Activated CD4-positive, alpha-beta T cell treated with anti-CD3 and anti-CD28 coated beads, Interleukin-2, amount 10 ng/mL, durations not matched to agents 7 days and 5 days (primary cell): ENCODE measurements around the gene NLGN4Y. TPM values are rescaled to one million over a fixed set of nuclear protein-coding genes. Genes with fewer than 3 reads are reported as not detected.

ENCODE experiments used
- CTCF ChIA-PET: fragments of 350-600 bp; sonication (Branson Sonifier 250); formaldehyde crosslinking; loops from one replicate; lab custom pipeline; 2021; ENCODE audit warnings: antibody characterized with exemption; lab: Charles Lee
- POLR2A ChIA-PET: fragments of 350-600 bp; sonication (Branson Sonifier 250); formaldehyde crosslinking; loops from one replicate; lab custom pipeline; 2021; ENCODE audit warnings: antibody characterized with exemption; lab: Charles Lee
- DNase-seq: peaks from one replicate; pipeline ENCODE4 v3.0.0-alpha.2; 2020
- H3K27ac Mint-ChIP-seq: one replicate; pipeline ENCODE4 v1.8.0; 2021; ENCODE audit warnings: mild to moderate bottlenecking, moderate library complexity, mixed read lengths
- H3K27me3 Mint-ChIP-seq: one replicate; pipeline ENCODE4 v1.8.0; 2021; ENCODE audit warnings: mixed read lengths
- H3K36me3 Mint-ChIP-seq: one replicate; pipeline ENCODE4 v1.8.0; 2021; ENCODE audit warnings: low read depth, mixed read lengths
- H3K4me1 Mint-ChIP-seq: one replicate; pipeline ENCODE4 v1.8.0; 2021; ENCODE audit warnings: mixed read lengths
- H3K4me3 Mint-ChIP-seq: one replicate; pipeline ENCODE4 v1.8.0; 2021; ENCODE audit warnings: mild to moderate bottlenecking, moderate library complexity, mixed read lengths
- H3K9me3 Mint-ChIP-seq: one replicate; pipeline ENCODE4 v1.8.0; 2021; ENCODE audit warnings: mixed read lengths
- total RNA-seq, 2 experiments: library from RNA; stranded (reverse); gene quantifications; one replicate each; pipeline ENCODE4 v1.2.3, GENCODE V29; 2021

The NLGN4Y gene
- total RNA-seq, 2 experiments from 2014 or later: 1.1 TPM

DNA sequence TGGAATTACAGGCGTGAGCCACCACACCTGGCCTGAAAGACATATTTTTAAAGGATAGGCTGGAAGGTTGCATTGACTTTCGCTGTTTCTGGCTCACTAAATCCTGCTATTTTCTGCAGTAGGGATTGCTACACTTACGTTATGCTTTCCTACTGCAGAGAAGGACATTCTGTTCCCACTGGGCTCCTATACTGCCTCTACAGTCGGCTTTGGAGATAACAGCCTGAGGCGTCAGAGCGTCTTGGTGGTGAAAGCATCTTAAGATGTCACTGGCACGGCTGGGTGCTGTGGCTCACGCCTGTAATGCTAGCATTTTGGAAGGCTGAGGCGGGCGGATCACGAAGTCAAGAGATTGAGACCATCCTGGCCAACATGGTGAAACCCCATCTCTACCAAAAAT lies 77.0 kb downstream of the NLGN4Y start:
- Mint-ChIP-seq H3K4me1 (no peaks in the 10 kb centered on the region), H3K27ac (no peak overlapping the region), H3K36me3 (no peaks in the 10 kb centered on the region), H3K27me3 (no peaks in the 10 kb centered on the region), H3K4me3 (no peak overlapping the region), H3K9me3 (no peaks in the 10 kb centered on the region)
- ChIA-PET POLR2A (no interaction called here), CTCF (no interaction called here)
- DNase-seq: no peak

DNA sequence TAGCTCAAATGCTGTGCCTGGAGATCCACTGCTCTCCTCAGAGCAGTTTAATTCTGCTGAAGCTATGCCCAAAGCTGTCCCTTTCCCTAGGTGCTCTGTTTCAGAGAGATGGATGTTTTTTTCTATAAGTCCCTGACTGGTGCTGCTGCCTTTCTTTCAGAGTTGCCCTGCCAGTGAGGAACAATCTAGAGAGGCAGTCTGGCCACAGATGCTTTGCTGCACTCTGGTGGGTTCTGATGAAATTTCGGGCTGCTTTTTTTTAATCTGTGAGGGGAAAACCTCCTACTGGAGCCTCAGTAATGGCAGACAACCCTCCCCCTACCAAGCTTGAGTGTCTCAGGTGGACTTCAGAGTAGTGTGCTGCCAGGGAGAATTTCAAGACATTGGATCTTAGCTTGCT lies 93.3 kb downstream of the NLGN4Y start:
- Mint-ChIP-seq H3K4me3 (no peak overlapping the region), H3K4me1 (no peaks in the 10 kb centered on the region), H3K36me3 (no peaks in the 10 kb centered on the region), H3K9me3 (no peaks in the 10 kb centered on the region), H3K27ac (no peak overlapping the region), H3K27me3 (no peaks in the 10 kb centered on the region)
- POLR2A ChIA-PET: no interaction called here
- no peak for DNase-seq
- CTCF ChIA-PET: no interaction called here

DNA sequence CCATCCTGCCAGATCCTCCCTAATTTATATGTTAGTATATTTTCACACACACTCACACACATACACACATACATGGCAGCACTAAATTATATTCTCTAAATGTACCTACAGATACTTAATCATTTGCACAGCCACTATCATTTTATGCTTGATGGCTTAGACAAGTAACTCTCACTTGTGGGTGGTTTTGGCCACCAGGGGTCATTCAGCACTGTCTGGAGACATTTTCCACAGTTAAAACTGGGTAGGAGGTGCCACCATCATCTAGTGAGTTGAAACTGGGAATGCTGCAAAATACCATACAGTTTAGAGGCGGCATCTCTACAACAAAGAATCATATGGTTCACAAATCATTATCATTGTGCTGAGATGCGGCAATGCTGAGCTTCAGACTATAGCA lies 94.2 kb downstream of the NLGN4Y start:
- Mint-ChIP-seq H3K4me1 (no peaks in the 10 kb centered on the region), H3K9me3 (no peaks in the 10 kb centered on the region), H3K36me3 (no peaks in the 10 kb centered on the region), H3K27ac (no peak overlapping the region), H3K4me3 (no peak overlapping the region), H3K27me3 (no peaks in the 10 kb centered on the region)
- DNase-seq: no peak
- ChIA-PET POLR2A (no interaction called here), CTCF (no interaction called here)

DNA sequence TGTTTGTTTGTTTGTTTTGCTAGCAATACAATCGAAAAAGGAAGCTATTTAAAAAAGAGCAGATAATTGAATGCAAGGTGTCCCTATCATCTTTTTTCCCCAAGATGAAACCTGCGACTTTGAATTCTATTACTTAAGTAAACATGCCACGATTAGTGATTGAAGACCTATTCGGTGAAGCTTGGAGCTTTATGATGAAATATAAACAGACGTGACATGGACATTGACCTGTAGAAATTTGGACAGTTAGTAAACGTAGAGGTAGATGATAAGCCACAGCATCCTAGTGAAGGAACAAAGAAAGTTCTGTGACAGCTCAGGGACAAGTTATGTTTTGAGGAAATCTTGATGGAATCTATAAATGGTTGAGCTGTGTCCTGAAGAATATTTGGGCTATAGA lies 103.9 kb downstream of the NLGN4Y start:
- Mint-ChIP-seq H3K4me3 (no peak overlapping the region), H3K27me3 (no peaks in the 10 kb centered on the region), H3K4me1 (no peaks in the 10 kb centered on the region), H3K9me3 (no peaks in the 10 kb centered on the region), H3K36me3 (no peaks in the 10 kb centered on the region), H3K27ac (no peak overlapping the region)
- no peak for DNase-seq
- CTCF ChIA-PET: no interaction called here
- POLR2A ChIA-PET: no interaction called here

DNA sequence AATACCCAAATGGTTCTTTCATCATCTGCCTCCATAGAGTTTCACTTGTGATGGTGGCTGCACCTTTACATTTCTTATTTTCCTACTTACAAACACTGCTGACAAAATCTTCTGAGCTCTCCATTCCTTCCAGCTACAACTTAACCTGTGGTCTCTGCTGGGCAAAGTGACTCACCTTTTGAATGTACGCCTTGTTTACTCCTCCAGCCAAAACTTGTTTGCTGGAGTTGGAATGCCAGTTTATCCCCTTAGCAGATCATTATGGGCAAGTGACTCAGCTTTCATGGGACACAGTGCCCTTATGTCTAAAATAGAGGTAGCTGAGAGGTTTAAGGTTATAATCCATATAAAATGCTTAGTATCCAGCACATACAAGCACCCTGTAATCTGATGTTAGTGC lies 107.3 kb downstream of the NLGN4Y start:
- POLR2A ChIA-PET: no interaction called here
- Mint-ChIP-seq H3K27ac (no peak overlapping the region), H3K27me3 (no peaks in the 10 kb centered on the region), H3K36me3 (no peaks in the 10 kb centered on the region), H3K4me3 (no peak overlapping the region), H3K4me1 (no peaks in the 10 kb centered on the region), H3K9me3 (no peaks in the 10 kb centered on the region)
- no peak for DNase-seq
- CTCF ChIA-PET: no interaction called here

DNA sequence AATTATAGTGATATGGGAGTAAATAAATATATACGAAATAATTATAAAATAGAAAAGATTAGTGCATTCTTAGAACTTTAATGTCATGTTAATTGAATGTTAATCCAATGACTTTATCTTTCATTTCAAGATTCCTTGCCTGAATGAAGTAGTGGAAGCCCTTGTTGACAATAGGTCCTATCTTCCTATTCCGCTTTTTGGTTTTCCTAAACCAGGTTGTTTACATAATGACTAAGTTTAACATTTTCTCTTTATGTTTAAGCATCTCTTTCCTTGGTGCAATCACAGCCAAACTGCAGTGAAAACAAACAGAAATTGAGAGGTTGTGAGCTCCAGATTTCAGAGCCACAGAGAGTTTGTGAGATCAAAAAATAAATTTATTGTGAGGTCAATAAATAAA lies 109.4 kb downstream of the NLGN4Y start:
- CTCF ChIA-PET: no interaction called here
- H3K27me3 Mint-ChIP-seq: no peaks in the 10 kb centered on the region
- H3K36me3 Mint-ChIP-seq: no peaks in the 10 kb centered on the region
- H3K9me3 Mint-ChIP-seq: no peaks in the 10 kb centered on the region
- H3K4me3 Mint-ChIP-seq: no peak overlapping the region
- no peak for DNase-seq
- POLR2A ChIA-PET: no interaction called here
- H3K4me1 Mint-ChIP-seq: no peaks in the 10 kb centered on the region
- no peak overlapping the region for H3K27ac Mint-ChIP-seq

DNA sequence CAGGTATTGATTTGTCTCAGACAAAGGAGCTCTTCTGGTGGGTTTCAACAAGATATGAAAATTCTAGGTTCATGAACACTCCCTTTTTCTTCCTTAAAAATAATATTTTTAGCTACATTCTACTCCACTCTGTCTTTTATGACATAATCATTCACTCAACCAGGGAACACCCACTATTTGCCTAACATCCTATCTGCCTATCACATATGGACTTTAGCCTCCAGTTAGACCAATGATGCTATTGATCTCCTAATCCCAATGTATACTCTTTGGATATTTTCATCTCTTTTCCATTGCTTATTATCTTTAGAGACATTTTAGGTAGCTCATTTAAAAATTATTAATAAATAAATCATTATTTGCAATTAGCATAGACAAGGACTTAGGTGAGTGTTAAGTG lies 110.6 kb downstream of the NLGN4Y start:
- no peaks in the 10 kb centered on the region for H3K36me3 Mint-ChIP-seq
- no peaks in the 10 kb centered on the region for H3K4me1 Mint-ChIP-seq
- no peaks in the 10 kb centered on the region for H3K9me3 Mint-ChIP-seq
- H3K4me3 Mint-ChIP-seq: no peak overlapping the region
- H3K27me3 Mint-ChIP-seq: no peaks in the 10 kb centered on the region
- H3K27ac Mint-ChIP-seq: no peak overlapping the region
- POLR2A ChIA-PET: no interaction called here
- no peak for DNase-seq
- CTCF ChIA-PET: no interaction called here

DNA sequence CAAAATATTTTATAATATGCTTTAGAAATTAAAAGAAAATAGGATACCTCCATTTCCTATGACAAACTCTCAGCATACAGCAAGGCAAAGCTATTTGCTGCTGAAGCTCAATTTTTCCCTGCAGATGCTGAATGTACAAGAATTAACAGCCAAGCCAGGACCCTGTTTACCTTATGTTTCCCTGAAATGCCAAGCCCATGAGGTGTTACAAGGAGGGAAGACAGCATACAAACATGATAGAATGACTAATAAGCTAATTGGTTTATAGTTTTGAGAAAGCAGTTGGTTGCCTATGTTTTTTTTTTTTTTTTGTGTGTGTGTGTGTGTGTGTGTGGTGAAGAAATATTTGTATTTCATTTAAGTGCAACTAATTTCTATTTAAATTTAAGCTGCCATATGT lies 113.2 kb downstream of the NLGN4Y start:
- H3K9me3 Mint-ChIP-seq: no peaks in the 10 kb centered on the region
- no peak overlapping the region for H3K27ac Mint-ChIP-seq
- no peaks in the 10 kb centered on the region for H3K4me1 Mint-ChIP-seq
- H3K27me3 Mint-ChIP-seq: no peaks in the 10 kb centered on the region
- no peak overlapping the region for H3K4me3 Mint-ChIP-seq
- POLR2A ChIA-PET: no interaction called here
- no peak for DNase-seq
- CTCF ChIA-PET: no interaction called here
- H3K36me3 Mint-ChIP-seq: no peaks in the 10 kb centered on the region

DNA sequence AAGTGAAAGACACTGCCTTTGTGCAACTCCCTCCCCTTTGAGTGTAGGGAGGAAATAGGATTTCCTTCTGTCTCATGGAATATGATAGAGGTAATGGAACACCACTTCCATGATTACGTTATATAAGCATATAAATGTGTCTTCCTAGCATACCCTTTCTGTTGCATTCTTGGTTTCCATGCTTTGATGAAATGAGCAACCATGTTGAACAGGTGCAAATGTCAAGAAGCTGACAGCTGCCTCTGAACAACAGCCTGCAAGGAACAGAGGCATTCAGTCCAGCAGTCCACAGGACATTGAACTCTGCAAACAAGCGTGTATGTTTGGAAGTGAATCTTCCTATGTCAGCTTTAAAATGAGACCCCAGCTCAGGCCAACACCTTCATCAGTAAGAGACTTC lies 117.5 kb downstream of the NLGN4Y start:
- no peaks in the 10 kb centered on the region for H3K27me3 Mint-ChIP-seq
- no peak for DNase-seq
- no peak overlapping the region for H3K27ac Mint-ChIP-seq
- ChIA-PET POLR2A (no interaction called here), CTCF (no interaction called here)
- no peaks in the 10 kb centered on the region for H3K4me1 Mint-ChIP-seq
- peaks cover 2% of the 10 kb centered on the region for H3K9me3 Mint-ChIP-seq
- H3K36me3 Mint-ChIP-seq: no peaks in the 10 kb centered on the region
- H3K4me3 Mint-ChIP-seq: no peak overlapping the region

DNA sequence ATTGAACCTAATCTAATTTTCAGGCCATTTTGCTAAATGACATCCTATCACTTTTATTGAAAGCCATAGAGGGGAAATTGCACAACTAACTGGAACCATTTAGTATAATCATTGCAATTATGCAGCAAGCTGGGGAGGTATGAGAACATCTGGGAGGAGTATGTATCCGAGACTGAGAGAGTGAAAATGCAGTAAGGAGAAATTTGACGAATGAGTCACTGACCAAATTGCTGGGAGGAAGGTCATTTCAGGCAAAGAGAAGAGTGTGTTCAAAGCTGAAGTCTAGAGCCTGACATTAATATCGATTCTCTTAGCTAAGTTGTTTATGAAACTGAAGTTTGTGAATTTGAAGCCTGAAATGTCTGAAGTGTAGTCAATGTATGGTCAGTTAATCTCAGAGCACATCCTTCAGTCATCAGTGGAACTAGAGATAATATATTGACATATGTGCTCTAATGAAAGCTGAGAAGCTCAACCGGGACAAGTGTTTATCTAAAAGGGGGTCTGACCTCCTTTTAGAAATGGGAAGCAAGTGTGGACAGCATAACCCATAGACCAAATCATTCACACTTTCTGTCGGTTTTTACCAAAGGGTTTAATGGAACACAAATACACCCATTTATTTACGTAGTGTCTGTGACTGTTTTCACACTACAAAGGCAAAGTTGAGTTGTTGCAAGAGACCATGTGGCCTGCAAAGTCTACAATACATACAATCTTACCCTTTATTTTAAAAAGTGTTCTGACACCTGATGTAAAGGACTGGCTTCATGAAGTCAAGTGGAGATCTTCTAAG lies 120.0 kb downstream of the NLGN4Y start:
- ChIA-PET CTCF (no interaction called here), POLR2A (no interaction called here)
- no peaks in the 10 kb centered on the region for H3K36me3 Mint-ChIP-seq
- H3K27ac Mint-ChIP-seq: no peak overlapping the region
- no peaks in the 10 kb centered on the region for H3K4me1 Mint-ChIP-seq
- H3K9me3 Mint-ChIP-seq: peaks cover 2% of the 10 kb centered on the region
- no peak overlapping the region for H3K4me3 Mint-ChIP-seq
- H3K27me3 Mint-ChIP-seq: no peaks in the 10 kb centered on the region
- no peak for DNase-seq

DNA sequence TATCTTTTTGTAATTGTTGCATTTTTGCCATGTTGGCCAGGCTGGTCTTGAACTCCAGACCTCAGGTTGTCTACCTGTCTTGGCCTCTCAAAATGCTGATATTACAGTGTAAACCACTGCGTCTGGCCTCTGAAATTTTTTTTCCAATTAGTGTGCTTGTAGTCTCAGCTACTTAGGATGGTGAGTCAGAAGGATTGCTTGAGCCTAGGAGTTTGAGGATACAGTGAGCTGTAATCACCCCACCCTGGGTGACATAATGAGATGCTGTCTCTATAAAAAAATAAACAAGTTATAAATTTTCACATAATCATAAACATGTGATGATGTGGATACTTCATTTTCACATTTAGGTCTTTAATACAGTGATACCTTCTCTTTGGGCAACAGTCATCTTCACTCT lies 154.9 kb downstream of the NLGN4Y start:
- no peaks in the 10 kb centered on the region for H3K9me3 Mint-ChIP-seq
- H3K27ac Mint-ChIP-seq: no peak overlapping the region
- no peak for DNase-seq
- H3K4me1 Mint-ChIP-seq: no peaks in the 10 kb centered on the region
- POLR2A ChIA-PET: no interaction called here
- no peaks in the 10 kb centered on the region for H3K27me3 Mint-ChIP-seq
- CTCF ChIA-PET: no interaction called here
- no peak overlapping the region for H3K4me3 Mint-ChIP-seq
- H3K36me3 Mint-ChIP-seq: no peaks in the 10 kb centered on the region

DNA sequence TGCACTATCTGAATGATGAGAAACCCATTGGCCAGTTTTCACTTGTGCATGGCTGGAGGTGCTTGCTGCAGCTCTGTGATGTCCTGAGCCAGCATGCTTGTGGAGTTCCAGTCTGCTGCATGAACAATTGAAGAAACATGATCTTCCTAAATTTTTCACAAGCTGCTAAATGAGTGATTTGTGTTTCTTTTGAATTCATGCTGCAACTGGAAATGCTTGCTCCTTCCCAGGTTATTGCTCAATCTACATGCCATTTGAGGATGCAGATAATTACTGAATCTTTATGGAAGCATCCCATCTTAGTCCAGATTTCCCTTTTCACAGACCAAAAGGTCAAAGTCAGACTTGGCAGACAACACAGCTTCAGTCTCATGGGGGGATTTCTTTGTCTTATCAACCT lies 170.2 kb downstream of the NLGN4Y start:
- Mint-ChIP-seq H3K27me3 (no peaks in the 10 kb centered on the region), H3K9me3 (no peaks in the 10 kb centered on the region), H3K27ac (no peak overlapping the region), H3K36me3 (no peaks in the 10 kb centered on the region), H3K4me1 (no peaks in the 10 kb centered on the region), H3K4me3 (no peak overlapping the region)
- CTCF ChIA-PET: no interaction called here
- POLR2A ChIA-PET: no interaction called here
- DNase-seq: no peak

DNA sequence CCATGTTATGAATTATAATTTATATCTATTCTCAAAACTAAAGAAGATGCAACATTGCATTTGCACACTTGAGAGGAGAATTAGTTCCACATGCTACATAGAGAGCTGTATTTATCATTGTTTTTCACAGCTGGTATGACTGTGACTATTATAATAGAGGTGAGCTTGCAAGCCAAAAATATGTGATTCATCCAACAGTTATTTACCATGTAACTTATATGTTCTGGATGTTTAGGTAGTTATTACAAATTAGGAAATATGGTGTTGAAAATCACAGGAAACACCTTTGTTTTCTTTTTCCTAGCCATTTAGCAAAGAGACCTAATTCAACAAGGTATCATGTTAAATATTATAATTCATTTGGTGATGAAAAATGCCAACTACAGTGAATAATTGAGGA lies 183.8 kb downstream of the NLGN4Y start:
- no peaks in the 10 kb centered on the region for H3K4me1 Mint-ChIP-seq
- DNase-seq: no peak
- no peaks in the 10 kb centered on the region for H3K9me3 Mint-ChIP-seq
- no peak overlapping the region for H3K27ac Mint-ChIP-seq
- no peaks in the 10 kb centered on the region for H3K36me3 Mint-ChIP-seq
- H3K27me3 Mint-ChIP-seq: no peaks in the 10 kb centered on the region
- CTCF ChIA-PET: no interaction called here
- no peak overlapping the region for H3K4me3 Mint-ChIP-seq
- POLR2A ChIA-PET: no interaction called here

DNA sequence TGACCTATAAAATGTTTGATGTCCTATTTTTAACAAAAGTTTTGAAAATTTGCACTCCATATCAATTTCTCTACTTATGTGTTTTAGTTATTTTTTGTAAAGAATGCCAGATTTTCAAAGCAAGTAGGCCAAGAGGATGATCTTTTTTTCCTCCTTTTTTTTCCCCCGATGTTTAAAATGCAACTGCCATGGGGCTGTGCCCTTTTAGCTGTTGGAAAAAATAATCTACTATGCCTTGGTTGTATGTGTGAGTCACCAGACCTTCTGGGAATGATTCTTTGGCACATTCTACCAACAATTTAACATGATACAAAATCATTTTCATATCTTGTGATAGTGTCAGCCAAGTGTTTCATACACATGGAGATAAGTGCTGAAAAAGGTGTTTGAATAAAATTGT lies 217.3 kb downstream of the NLGN4Y start:
- H3K27me3 Mint-ChIP-seq: no peaks in the 10 kb centered on the region
- H3K9me3 Mint-ChIP-seq: no peaks in the 10 kb centered on the region
- no peaks in the 10 kb centered on the region for H3K4me1 Mint-ChIP-seq
- H3K4me3 Mint-ChIP-seq: no peak overlapping the region
- ChIA-PET CTCF (no interaction called here), POLR2A (no interaction called here)
- no peaks in the 10 kb centered on the region for H3K36me3 Mint-ChIP-seq
- DNase-seq: no peak
- no peak overlapping the region for H3K27ac Mint-ChIP-seq
